ENCODE data around the gene SPATA31C1. TPM values are rescaled to one million over a fixed set of nuclear protein-coding genes. Genes with fewer than 3 reads are reported as not detected.

The SPATA31C1 gene
- total RNA-seq, 2 experiments from 2014 or later = not detected

GRCh38 chr9:87880683-87881082 is 37.1 kb upstream of the SPATA31C1 start:
- peaks cover 4% of the 10 kb centered on the region for H3K4me1 Mint-ChIP-seq (ENCODE audit: low read depth)
- intact Hi-C loops (cut with micrococcal nuclease) = no loop called here
- H3K27me3 Mint-ChIP-seq = peaks cover 7% of the 10 kb centered on the region
- no peaks in the 10 kb centered on the region for H3K9me3 Mint-ChIP-seq
- POLR2A ChIA-PET = no interaction called here
- no peak overlapping the region for H3K4me3 Mint-ChIP-seq
- no peaks in the 10 kb centered on the region for H3K36me3 Mint-ChIP-seq
- no peak overlapping the region for H3K27ac Mint-ChIP-seq
- DNase-seq = no peak
- CTCF ChIA-PET = no interaction called here

- Mint-ChIP-seq H3K27me3 (peaks cover 6% of the 10 kb centered on the region), H3K9me3 (no peaks in the 10 kb centered on the region), H3K4me1 (ENCODE audit: low read depth) (peaks cover 4% of the 10 kb centered on the region), H3K27ac (no peak within 1 kb of the TSS), H3K36me3 (no peaks in the 10 kb centered on the region), H3K4me3 (no peak within 1 kb of the TSS)
- intact Hi-C loops (cut with micrococcal nuclease) = no loop called here
- ChIA-PET CTCF (interaction anchor here (0.8 kb wide), 1 partner anchor 11 kb away, joined by 3 read pairs; no protein-coding TSS in a partner anchor), POLR2A (no interaction called here)
- DNase-seq = peak; percentile 3
These were observed 35.1 kb upstream of the SPATA31C1 start, which contains the start of gene SPATA31E1 for GRCh38 chr9:87882627-87883026. TSS of gene SPATA31E1 (plus strand) at chr9:87882877. CDS start at chr9:87882892, 15 bp downstream.

GRCh38 chr9:87883274-87883673 is 34.5 kb upstream of the SPATA31C1 start:
- no peak overlapping the region for H3K27ac Mint-ChIP-seq
- H3K36me3 Mint-ChIP-seq = no peaks in the 10 kb centered on the region
- intact Hi-C loops (cut with micrococcal nuclease) = no loop called here
- H3K4me3 Mint-ChIP-seq = no peak overlapping the region
- no peaks in the 10 kb centered on the region for H3K9me3 Mint-ChIP-seq
- ChIA-PET POLR2A (no interaction called here), CTCF (interaction anchor here (0.8 kb wide), 1 partner anchor 11 kb away, joined by 3 read pairs; no protein-coding TSS in a partner anchor)
- H3K4me1 Mint-ChIP-seq (ENCODE audit: low read depth) = peaks cover 4% of the 10 kb centered on the region
- no peak for DNase-seq
- H3K27me3 Mint-ChIP-seq = peaks cover 6% of the 10 kb centered on the region

- no peak for DNase-seq
- ChIA-PET CTCF (no interaction called here), POLR2A (no interaction called here)
- Mint-ChIP-seq H3K27ac (no peak overlapping the region), H3K4me3 (no peak overlapping the region), H3K36me3 (no peaks in the 10 kb centered on the region), H3K27me3 (peaks cover 6% of the 10 kb centered on the region), H3K4me1 (ENCODE audit: low read depth) (no peaks in the 10 kb centered on the region), H3K9me3 (no peaks in the 10 kb centered on the region)
- intact Hi-C loops (cut with micrococcal nuclease) = no loop called here
These were observed 33.8 kb upstream of the SPATA31C1 start for GRCh38 chr9:87883990-87884389.

GRCh38 chr9:87884578-87885459 is 32.9 kb upstream of the SPATA31C1 start:
- H3K9me3 Mint-ChIP-seq = no peaks in the 10 kb centered on the region
- no peak overlapping the region for H3K27ac Mint-ChIP-seq
- ChIA-PET POLR2A (no interaction called here), CTCF (no interaction called here)
- intact Hi-C loops (cut with micrococcal nuclease) = no loop called here
- DNase-seq = no peak
- no peak overlapping the region for H3K4me3 Mint-ChIP-seq
- H3K27me3 Mint-ChIP-seq = peaks cover 5% of the 10 kb centered on the region
- no peaks in the 10 kb centered on the region for H3K4me1 Mint-ChIP-seq (ENCODE audit: low read depth)
- H3K36me3 Mint-ChIP-seq = no peaks in the 10 kb centered on the region

- Mint-ChIP-seq H3K4me3 (no peak overlapping the region), H3K4me1 (ENCODE audit: low read depth) (no peaks in the 10 kb centered on the region), H3K9me3 (no peaks in the 10 kb centered on the region), H3K36me3 (no peaks in the 10 kb centered on the region), H3K27me3 (peaks cover 1% of the 10 kb centered on the region), H3K27ac (no peak overlapping the region)
- intact Hi-C loops (cut with micrococcal nuclease) = no loop called here
- DNase-seq = no peak
- CTCF ChIA-PET = no interaction called here
- POLR2A ChIA-PET = no interaction called here
These were observed 32.1 kb upstream of the SPATA31C1 start for GRCh38 chr9:87885484-87886189.

GRCh38 chr9:87886210-87886932 is 31.4 kb upstream of the SPATA31C1 start:
- POLR2A ChIA-PET = no interaction called here
- peaks cover 1% of the 10 kb centered on the region for H3K27me3 Mint-ChIP-seq
- intact Hi-C loops (cut with micrococcal nuclease) = no loop called here
- H3K27ac Mint-ChIP-seq = no peak overlapping the region
- H3K36me3 Mint-ChIP-seq = no peaks in the 10 kb centered on the region
- H3K4me3 Mint-ChIP-seq = no peak overlapping the region
- CTCF ChIA-PET = no interaction called here
- no peak for DNase-seq
- no peaks in the 10 kb centered on the region for H3K9me3 Mint-ChIP-seq
- no peaks in the 10 kb centered on the region for H3K4me1 Mint-ChIP-seq (ENCODE audit: low read depth)

- Mint-ChIP-seq H3K4me3 (no peak overlapping the region), H3K27ac (no peak overlapping the region), H3K36me3 (no peaks in the 10 kb centered on the region), H3K27me3 (peaks cover 1% of the 10 kb centered on the region), H3K9me3 (no peaks in the 10 kb centered on the region), H3K4me1 (ENCODE audit: low read depth) (no peaks in the 10 kb centered on the region)
- DNase-seq = no peak
- CTCF ChIA-PET = no interaction called here
- intact Hi-C loops (cut with micrococcal nuclease) = no loop called here
- POLR2A ChIA-PET = no interaction called here
These were observed 30.7 kb upstream of the SPATA31C1 start for GRCh38 chr9:87886933-87887505.

- intact Hi-C loops (cut with micrococcal nuclease) = no loop called here
- ChIA-PET POLR2A (no interaction called here), CTCF (no interaction called here)
- no peak overlapping the region for H3K27ac Mint-ChIP-seq
- H3K4me3 Mint-ChIP-seq = no peak overlapping the region
- no peak for DNase-seq
- no peaks in the 10 kb centered on the region for H3K36me3 Mint-ChIP-seq
- peaks cover 1% of the 10 kb centered on the region for H3K27me3 Mint-ChIP-seq
- no peaks in the 10 kb centered on the region for H3K9me3 Mint-ChIP-seq
- H3K4me1 Mint-ChIP-seq (ENCODE audit: low read depth) = no peaks in the 10 kb centered on the region
These were observed 29.9 kb upstream of the SPATA31C1 start for GRCh38 chr9:87887661-87888480.

- intact Hi-C loops (cut with micrococcal nuclease) = no loop called here
These were observed 29.3 kb upstream of the SPATA31C1 start for GRCh38 chr9:87888501-87888900.

GRCh38 chr9:87889065-87889881 is 28.5 kb upstream of the SPATA31C1 start:
- no peak overlapping the region for H3K4me3 Mint-ChIP-seq
- no peak overlapping the region for H3K27ac Mint-ChIP-seq
- CTCF ChIA-PET = no interaction called here
- peaks cover 1% of the 10 kb centered on the region for H3K27me3 Mint-ChIP-seq
- POLR2A ChIA-PET = no interaction called here
- no peaks in the 10 kb centered on the region for H3K4me1 Mint-ChIP-seq (ENCODE audit: low read depth)
- peak; percentile 4 for DNase-seq
- intact Hi-C loops (cut with micrococcal nuclease) = no loop called here
- H3K36me3 Mint-ChIP-seq = no peaks in the 10 kb centered on the region
- no peaks in the 10 kb centered on the region for H3K9me3 Mint-ChIP-seq

More at GRCh38 chr9:87888501-87888900, 29.3 kb upstream of the SPATA31C1 start:
- Mint-ChIP-seq H3K27me3 (peaks cover 1% of the 10 kb centered on the region), H3K9me3 (no peaks in the 10 kb centered on the region), H3K4me3 (no peak overlapping the region), H3K4me1 (ENCODE audit: low read depth) (no peaks in the 10 kb centered on the region), H3K36me3 (no peaks in the 10 kb centered on the region), H3K27ac (no peak overlapping the region)
- DNase-seq = peak; percentile 3
- CTCF ChIA-PET = no interaction called here
- POLR2A ChIA-PET = no interaction called here
